ENCODE results near the gene GRM7.

DNA sequence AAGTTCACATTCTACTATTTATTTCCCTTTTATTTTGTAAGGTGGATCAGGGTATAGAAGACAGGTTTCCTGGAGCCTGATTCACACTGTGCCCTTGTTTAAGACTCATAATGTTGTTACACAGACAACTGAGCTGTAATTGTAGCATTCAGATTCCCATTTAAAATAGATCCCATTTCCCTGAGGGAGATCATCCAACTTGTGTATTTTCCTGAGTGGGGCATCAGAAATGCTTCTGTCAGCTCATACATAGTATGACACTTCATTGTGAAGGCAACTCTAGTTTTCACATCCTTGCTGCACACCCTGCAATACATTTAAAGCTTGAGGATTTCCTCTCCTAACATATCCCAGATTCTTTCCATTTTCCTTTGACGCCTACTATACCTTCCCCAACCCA lies 659.7 kb downstream of the GRM7 start:
- TF ChIP-seq CTCF (IDR thresholded peaks at IDR 0.05) (no peak), POLR2A (IDR thresholded peaks at IDR 0.05) (no peak), EP300 (IDR thresholded peaks at IDR 0.05) (no peak), POLR2AphosphoS5 (IDR thresholded peaks at IDR 0.05) (no peak)
